GM21825 (cell line): ENCODE measurements around the gene UBE2N.
A peak's percentile ranks its signal among the peaks of the same experiment; 100 is the strongest.

Experiments
- ATAC-seq: cut with Tn5 transposase; IDR thresholded peaks from one replicate; pipeline ENCODE4 v1.9.1; 2021; ENCODE audit warnings: mild to moderate bottlenecking, moderate library complexity; ENCODE audit not compliant: unreplicated experiment

UBE2N gene

GRCh38 chr12:93441617-93442410 is at the start of gene UBE2N:
Gene UBE2N, minus strand, starts transcription at chr12:93441947. Its CDS starts 63 bp downstream, at chr12:93441884.
- ATAC-seq = peak; percentile 76

- ATAC-seq = no peak
Measured at GRCh38 chr12:93484315-93484981, 42.7 kb upstream of the UBE2N start.

GRCh38 chr12:93483151-93483807 is 41.5 kb upstream of the UBE2N start:
- ATAC-seq = no peak

GRCh38 chr12:93482721-93483120 is 41.0 kb upstream of the UBE2N start:
- no peak for ATAC-seq

GRCh38 chr12:93476555-93476954 is 34.8 kb upstream of the UBE2N start:
- ATAC-seq = no peak

- ATAC-seq = no peak
Measured at GRCh38 chr12:93469386-93469785, 27.6 kb upstream of the UBE2N start.

GRCh38 chr12:93468008-93468371 is 26.2 kb upstream of the UBE2N start:
- peak; percentile 11 for ATAC-seq

- ATAC-seq = peak; percentile 84
Measured at GRCh38 chr12:93467351-93468007, 25.7 kb upstream of the UBE2N start, which contains the start of gene MRPL42. Gene MRPL42, plus strand, starts transcription at chr12:93467514. Its CDS starts 1,772 bp downstream, at chr12:93469286.

- no peak for ATAC-seq
Measured at GRCh38 chr12:93466625-93467350, 25.0 kb upstream of the UBE2N start.

GRCh38 chr12:93465841-93466240 is 24.1 kb upstream of the UBE2N start:
- no peak for ATAC-seq

GRCh38 chr12:93461503-93461902 is 19.8 kb upstream of the UBE2N start:
- no peak for ATAC-seq

- ATAC-seq = no peak
Measured at GRCh38 chr12:93460902-93461301, 19.2 kb upstream of the UBE2N start.

GRCh38 chr12:93460003-93460402 is 18.3 kb upstream of the UBE2N start:
- no peak for ATAC-seq

- ATAC-seq = no peak
Measured at GRCh38 chr12:93459097-93459496, 17.4 kb upstream of the UBE2N start.

- no peak for ATAC-seq
Measured at GRCh38 chr12:93456077-93456476, 14.3 kb upstream of the UBE2N start.

- ATAC-seq = no peak
Measured at GRCh38 chr12:93453633-93454032, 11.9 kb upstream of the UBE2N start.

- ATAC-seq = no peak
Measured at GRCh38 chr12:93451423-93452158, 9.8 kb upstream of the UBE2N start.

GRCh38 chr12:93449277-93449676 is 7.5 kb upstream of the UBE2N start:
- ATAC-seq = peak; percentile 91

GRCh38 chr12:93448796-93449195 is 7.0 kb upstream of the UBE2N start:
- no peak for ATAC-seq
